Neural crest cell (in vitro differentiated cells): ENCODE results near the gene TP73. TPM values are rescaled to one million over a fixed set of nuclear protein-coding genes. Genes with fewer than 3 reads are reported as not detected.
A peak's percentile ranks its signal among the peaks of the same experiment; 100 is the strongest.

ENCODE experiments used
- DNase-seq: peaks from one replicate; pipeline ENCODE4 v3.0.0; 2021; ENCODE audit warnings: low read depth, mixed read lengths, low spot score
- H3K27ac Mint-ChIP-seq: one replicate; pipeline ENCODE4 v1.8.0; 2021; ENCODE audit warnings: mild to moderate bottlenecking, mixed read lengths; ENCODE audit not compliant: unreplicated experiment
- H3K27me3 Mint-ChIP-seq: 2 replicates; pipeline ENCODE4 v1.8.0; 2021; ENCODE audit warnings: low read depth, mild to moderate bottlenecking, mixed read lengths
- H3K36me3 Mint-ChIP-seq: 2 replicates; pipeline ENCODE4 v1.8.0; 2021; ENCODE audit warnings: low read depth, mild to moderate bottlenecking, mixed read lengths
- H3K4me1 Mint-ChIP-seq: 2 replicates; pipeline ENCODE4 v1.8.0; 2021; ENCODE audit warnings: mixed read lengths
- H3K4me3 Mint-ChIP-seq: one replicate; pipeline ENCODE4 v1.8.0; 2021; ENCODE audit warnings: mild to moderate bottlenecking, mixed read lengths
- H3K9me3 Mint-ChIP-seq: 2 replicates; pipeline ENCODE4 v1.8.0; 2021; ENCODE audit warnings: mixed read lengths
- CTCF ChIP-seq: fragments of 200-600 bp; sonication (generic); conservative IDR thresholded peaks from 2 replicates; pipeline ENCODE4 v1.5.0; 2021; ENCODE audit warnings: antibody characterized with exemption, mild to moderate bottlenecking
- total RNA-seq: library from RNA; stranded (reverse); gene quantifications from 2 replicates; pipeline ENCODE4 v1.2.1, GENCODE V29; 2021

The TP73 gene
- total RNA-seq, 1 donor from 2014 or later: 1.5 TPM

- Mint-ChIP-seq H3K9me3 (no peaks in the 10 kb centered on the region), H3K36me3 (no peaks in the 10 kb centered on the region), H3K27ac (no peak overlapping the region), H3K4me1 (peaks cover 9% of the 10 kb centered on the region), H3K4me3 (no peak overlapping the region), H3K27me3 (peaks cover 4% of the 10 kb centered on the region)
- DNase-seq: no peak
- no peak for TF ChIP-seq CTCF
Measured at GRCh38 chr1:3727825-3728776, 75.8 kb downstream of the TP73 start.

DNA sequence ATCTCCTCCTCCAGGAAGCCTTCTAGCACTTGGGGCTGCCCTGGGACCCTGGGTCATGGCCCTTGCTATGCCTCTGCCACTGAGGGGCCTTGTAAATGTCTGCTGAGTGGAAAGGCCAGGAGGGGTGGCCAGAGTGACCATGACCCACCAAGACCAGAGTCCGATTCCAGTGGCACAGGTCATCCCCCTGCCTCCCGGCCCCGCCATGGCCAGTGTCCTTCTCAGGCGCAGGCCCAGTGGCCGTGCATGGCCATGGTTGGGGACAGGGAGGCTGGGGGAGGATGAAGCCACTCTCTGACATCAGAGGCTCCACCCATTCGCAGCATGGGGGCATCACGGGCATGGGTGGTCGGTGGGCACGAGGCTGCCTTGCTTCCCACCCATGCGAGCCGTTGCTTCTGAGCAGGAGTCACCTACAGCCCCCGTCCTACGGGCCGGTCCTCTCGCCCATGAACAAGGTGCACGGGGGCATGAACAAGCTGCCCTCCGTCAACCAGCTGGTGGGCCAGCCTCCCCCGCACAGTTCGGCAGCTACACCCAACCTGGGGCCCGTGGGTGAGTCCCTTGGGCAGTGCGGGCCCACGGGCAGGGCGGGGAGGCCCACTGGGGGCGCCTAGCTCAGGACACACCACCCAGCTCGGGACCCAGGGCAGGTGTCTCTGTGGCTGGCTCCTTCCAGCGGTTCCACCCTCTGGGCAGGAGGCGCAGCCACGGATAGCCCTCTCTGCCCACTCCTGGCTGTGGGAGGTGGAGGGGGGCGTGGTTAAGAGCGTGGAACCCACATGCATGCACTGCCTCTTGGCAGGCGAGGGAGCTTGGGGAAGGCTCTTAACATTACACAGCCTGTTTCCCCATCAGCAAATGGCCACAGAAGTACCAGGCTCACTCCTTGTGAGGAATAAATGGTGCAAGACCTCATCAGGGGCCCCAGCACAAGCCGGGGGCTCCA is 77.6 kb downstream of the TP73 start:
- no peaks in the 10 kb centered on the region for H3K9me3 Mint-ChIP-seq
- no peak for TF ChIP-seq CTCF
- H3K4me3 Mint-ChIP-seq: no peak overlapping the region
- DNase-seq: no peak
- no peaks in the 10 kb centered on the region for H3K36me3 Mint-ChIP-seq
- no peaks in the 10 kb centered on the region for H3K27me3 Mint-ChIP-seq
- no peak overlapping the region for H3K27ac Mint-ChIP-seq
- peaks cover 9% of the 10 kb centered on the region for H3K4me1 Mint-ChIP-seq

DNA sequence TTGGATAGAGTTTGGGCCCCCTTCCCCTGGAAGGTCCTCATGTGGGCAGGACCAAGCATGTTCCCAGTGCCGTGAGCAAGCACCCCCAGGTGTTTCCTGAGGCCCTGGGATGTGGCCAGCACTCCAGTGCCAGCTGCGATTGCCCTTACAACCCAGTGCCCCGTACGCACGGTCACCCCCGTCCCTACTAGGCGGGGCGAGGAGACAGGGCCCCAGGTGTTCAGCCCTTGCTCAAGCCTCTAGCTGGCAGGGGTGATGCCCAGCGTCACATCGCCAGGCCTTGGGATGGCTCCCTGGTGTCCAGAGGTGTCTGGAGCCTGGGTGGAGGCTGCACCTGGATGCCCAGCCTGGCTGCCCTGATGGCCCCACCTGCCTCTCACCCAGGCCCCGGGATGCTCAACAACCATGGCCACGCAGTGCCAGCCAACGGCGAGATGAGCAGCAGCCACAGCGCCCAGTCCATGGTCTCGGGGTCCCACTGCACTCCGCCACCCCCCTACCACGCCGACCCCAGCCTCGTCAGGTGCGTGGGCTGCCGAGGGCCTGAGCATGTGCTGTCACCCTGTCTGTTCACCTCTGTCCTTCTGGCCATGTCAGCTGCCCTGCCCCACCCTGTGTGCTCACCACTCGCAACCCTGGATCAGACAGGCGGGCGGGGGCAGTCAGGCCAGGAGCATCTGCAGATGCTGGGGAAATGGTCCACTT is 78.4 kb downstream of the TP73 start:
- Mint-ChIP-seq H3K36me3 (no peaks in the 10 kb centered on the region), H3K4me3 (no peak overlapping the region), H3K27ac (no peak overlapping the region), H3K9me3 (no peaks in the 10 kb centered on the region), H3K4me1 (peaks cover 9% of the 10 kb centered on the region), H3K27me3 (no peaks in the 10 kb centered on the region)
- no peak for DNase-seq
- TF ChIP-seq CTCF: no peak

GRCh38 chr1:3731583-3732433 is 79.5 kb downstream of the TP73 start:
- Mint-ChIP-seq H3K36me3 (no peaks in the 10 kb centered on the region), H3K4me1 (peaks cover 9% of the 10 kb centered on the region), H3K27me3 (no peaks in the 10 kb centered on the region), H3K27ac (no peak overlapping the region), H3K9me3 (no peaks in the 10 kb centered on the region), H3K4me3 (peak overlapping the region; percentile 54)
- no peak for DNase-seq
- no peak for TF ChIP-seq CTCF
